Activated CD8-positive, alpha-beta memory T cell treated with anti-CD3 and anti-CD28 coated beads for 1 hour (primary cell): ENCODE measurements around the gene RHOBTB1.

Source experiments
- DNase-seq, 2 donors: peaks; one replicate each; pipeline ENCODE4 v3.0.0-alpha.2; 2020; ENCODE audit warnings: low read depth in 1 of 2; ENCODE audit errors: extremely low read depth in 1 of 2

The RHOBTB1 gene

DNA sequence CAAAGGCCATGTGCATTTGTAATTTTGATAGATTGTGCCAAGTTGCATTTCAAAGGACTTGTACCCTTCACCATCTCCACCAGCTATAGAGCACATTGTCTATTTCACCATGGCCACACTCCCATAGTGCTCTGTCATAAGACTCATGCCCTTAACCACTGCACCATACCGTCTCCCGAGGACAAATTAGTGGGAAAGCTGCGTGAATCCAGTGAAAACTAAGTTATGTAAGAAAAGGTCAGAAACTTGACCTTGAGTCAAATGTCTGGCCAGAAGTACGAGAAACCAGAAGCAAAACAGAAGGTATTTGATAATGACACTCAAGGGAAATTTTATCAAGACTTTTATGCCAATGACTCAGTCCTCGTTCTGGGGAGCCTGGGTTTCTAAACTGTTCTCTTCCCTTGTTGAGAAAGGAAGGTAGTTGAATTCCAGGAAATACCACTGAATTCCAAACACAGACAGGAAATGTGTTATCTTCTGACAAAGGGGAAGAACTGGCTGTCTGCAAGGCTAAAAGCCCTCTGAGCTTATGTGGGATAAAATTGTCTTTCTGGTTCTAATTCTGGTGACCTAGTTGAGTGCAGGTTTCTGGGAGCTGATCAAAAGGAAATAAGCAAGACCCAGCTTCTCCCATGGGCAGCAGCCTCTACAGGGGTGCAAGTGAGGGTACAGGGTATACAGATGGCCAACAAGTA is 116.0 kb downstream of the RHOBTB1 start:
- no peak for DNase-seq

GRCh38 chr10:60825520-60825919 is 118.5 kb downstream of the RHOBTB1 start:
- no peak for DNase-seq

DNA sequence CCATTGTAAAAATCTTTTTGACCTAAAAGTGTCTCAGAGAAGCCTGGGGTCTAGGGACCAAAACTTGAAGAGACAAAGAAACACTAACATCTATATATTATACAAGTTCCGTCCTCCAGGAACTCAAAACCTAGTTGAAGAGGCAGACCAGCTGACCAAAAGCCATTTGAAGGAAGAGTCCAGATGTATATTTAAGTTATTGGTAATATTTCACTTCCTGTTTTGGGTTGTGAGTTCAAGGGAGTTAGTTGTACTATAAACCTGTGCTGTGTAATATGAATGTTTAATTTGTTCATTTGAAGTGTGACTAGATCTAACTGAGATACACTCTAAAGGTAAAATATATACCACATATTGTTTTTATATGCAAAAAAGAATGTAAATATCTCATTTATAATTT is 120.7 kb downstream of the RHOBTB1 start:
- DNase-seq, result no peak

GRCh38 chr10:60822809-60823208 is 121.2 kb downstream of the RHOBTB1 start:
- no peak for DNase-seq

DNA sequence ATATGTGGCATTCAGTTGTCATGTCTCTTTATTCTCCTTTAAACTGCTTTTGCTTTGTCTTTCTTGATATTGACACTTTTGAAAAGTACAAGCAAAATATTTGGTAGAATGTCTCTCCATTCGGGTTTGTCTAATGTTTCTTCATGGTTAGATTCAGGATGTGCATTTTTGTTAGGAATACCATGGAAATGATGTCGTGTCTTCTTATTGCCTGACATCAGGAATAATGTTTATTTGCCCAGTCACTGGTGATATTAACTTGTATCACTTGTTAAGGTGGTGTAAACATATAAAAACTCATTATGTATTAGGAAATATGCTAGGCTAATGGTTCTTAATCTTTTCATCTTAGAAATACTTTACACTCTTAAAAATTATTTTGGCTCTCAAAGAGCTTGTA is 122.3 kb downstream of the RHOBTB1 start:
- DNase-seq, result no peak

GRCh38 chr10:60820093-60820754 is 123.8 kb downstream of the RHOBTB1 start:
- no peak for DNase-seq
